H1 (cell line): ENCODE data around the gene BCAS3. TPM values are rescaled to one million over a fixed set of nuclear protein-coding genes. Genes with fewer than 3 reads are reported as not detected.

Experiments
- BCL11A ChIP-seq, 2 experiments: IDR thresholded peaks; one replicate each; pipeline ENCODE4 v1.6.1; 2011; ENCODE audit warnings: low read depth in 2 of 2, low read length in 2 of 2, mild to moderate bottlenecking in 2 of 2
- EZH2 ChIP-seq: fragments of 200-600 bp; sonication (generic); IDR thresholded peaks from 2 replicates; pipeline ENCODE4 v1.7.1; 2012; ENCODE audit warnings: low read depth, mild to moderate bottlenecking, moderate library complexity, low read length, inconsistent platforms; ENCODE audit not compliant: severe bottlenecking
- GABPA ChIP-seq: IDR thresholded peaks from 2 replicates; pipeline ENCODE4 v1.6.1; 2011; ENCODE audit warnings: mild to moderate bottlenecking, low read length, moderate library complexity, borderline replicate concordance; ENCODE audit not compliant: insufficient read depth
- SP1 ChIP-seq: IDR thresholded peaks from 2 replicates; pipeline ENCODE4 v1.6.1; 2011; ENCODE audit warnings: low read depth, low read length
- SP2 ChIP-seq: IDR thresholded peaks from 2 replicates; pipeline ENCODE4 v1.6.1; 2012; ENCODE audit warnings: mild to moderate bottlenecking, low read length, inconsistent platforms
- TAF1 ChIP-seq: IDR thresholded peaks from 2 replicates; pipeline ENCODE4 v1.6.1; 2011; ENCODE audit warnings: mild to moderate bottlenecking, low read depth, low read length
- YY1 ChIP-seq: IDR thresholded peaks from 2 replicates; pipeline ENCODE4 v1.6.1; 2011; ENCODE audit warnings: low read depth, mild to moderate bottlenecking, low read length
- polyA plus RNA-seq, 7 experiments: library from polyadenylated mRNA; depleted of rRNA in 3 of 7; stranded (reverse) in 5 of 7; unstranded in 2 of 7; fragments of >200 nt in 5 of 7; fragments of 200-250 nt in 2 of 7; gene quantifications; 1 replicate in 5 of 7; 2 replicates in 1 of 7; 4 replicates in 1 of 7; pipeline versions ENCODE4 v1.2.1 to v1.2.3, GENCODE V29; 2011 to 2013; ENCODE audit warnings: missing spikeins in 2 of 7, mixed read lengths in 2 of 7
- total RNA-seq: library from RNA; stranded (reverse); fragmentation: NEBNext Ultra II Directional; extraction: Animal tissue kit (Norgen Biotek cat#: 25700); gene quantifications from 2 replicates; pipeline ENCODE4 v1.2.1, GENCODE V29; 2021

The BCAS3 gene
- total and polyA plus RNA-seq, 2 of the 8 experiments (the other 6 are each of a cell fraction or from before 2014, with no cell fraction given) = 9.9 to 13.3 TPM

DNA sequence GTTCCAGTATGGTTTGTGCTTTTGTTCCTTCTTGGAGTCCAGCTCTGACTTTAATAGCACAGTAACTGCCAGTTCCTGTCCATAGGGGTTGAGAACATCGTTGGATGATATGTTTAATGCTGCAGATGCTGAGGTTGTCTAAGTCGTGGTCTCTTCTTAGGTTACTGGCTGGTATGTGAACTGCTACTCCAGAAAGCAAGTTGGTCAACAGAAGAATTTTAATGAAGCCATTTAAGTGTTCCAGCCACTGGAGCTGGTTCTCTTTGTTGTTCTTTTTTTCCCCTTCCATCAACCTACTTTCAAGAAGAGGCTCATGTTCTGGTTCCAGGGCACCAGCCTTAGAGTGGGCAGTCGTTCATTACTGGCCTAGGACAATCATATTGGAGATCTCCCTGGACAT, 581.7 kb downstream of the BCAS3 start (continued):
- TF ChIP-seq GABPA (no peak), EZH2 (no peak), SP2 (no peak), BCL11A (IDR thresholded peaks at IDR 0.05; ENCODE audit: low read depth in 2 of 2, low read length in 2 of 2) (no peak), TAF1 (no peak), SP1 (no peak), YY1 (no peak)
- TF ChIP-seq, all 59 proteins: peak for 0
